Heart right ventricle (tissue), 16 donors: ENCODE results near the gene ALG5. TPM values are rescaled to one million over a fixed set of nuclear protein-coding genes. Genes with fewer than 3 reads are reported as not detected.

Source experiments
- ATAC-seq, 8 donors: fragments of 200-7000 bp; cut with Tn5 transposase; one replicate each; pipeline ENCODE4 v1.9.1; 2020; ENCODE audit warnings: mild to moderate bottlenecking in 8 of 8, moderate library complexity in 8 of 8, moderate number of reproducible peaks in 1 of 8
- DNase-seq, 2 donors: peaks; one replicate each; pipeline ENCODE4 v3.0.0-alpha.2; 2020
- H3K27ac ChIP-seq, 10 donors: fragments of 200-600 bp; sonication (generic) in 2 of 10; one replicate each; pipeline versions ENCODE4 v1.5.0 to v1.8.0; 2020 to 2022; ENCODE audit warnings: mild to moderate bottlenecking in 3 of 10
- H3K27me3 ChIP-seq, 7 donors: fragments of 200-600 bp; one replicate each; pipeline ENCODE4 v1.8.0; 2021 to 2022; ENCODE audit warnings: mild to moderate bottlenecking in 2 of 7
- H3K36me3 ChIP-seq, 9 donors: fragments of 200-600 bp; sonication (generic) in 1 of 9; one replicate each; pipeline versions ENCODE4 v1.5.0 to v1.8.0; 2020 to 2022; ENCODE audit warnings: mild to moderate bottlenecking in 2 of 9
- H3K4me1 ChIP-seq, 9 donors: fragments of 200-600 bp; sonication (generic) in 1 of 9; one replicate each; pipeline versions ENCODE4 v1.5.0 to v1.8.0; 2020 to 2022; ENCODE audit warnings: mild to moderate bottlenecking in 4 of 9
- H3K4me3 ChIP-seq, 10 donors: fragments of 200-600 bp; sonication (generic) in 2 of 10; one replicate each; pipeline versions ENCODE4 v1.5.0 to v1.8.0; 2020 to 2022; ENCODE audit warnings: mild to moderate bottlenecking in 7 of 10, moderate library complexity in 2 of 10
- H3K9me3 ChIP-seq, 11 donors: fragments of 200-600 bp in 10 of 11; sonication (generic) in 2 of 11; one replicate each; pipeline versions ENCODE4 v1.5.0 to v1.8.0; 2013 to 2022; ENCODE audit warnings: mild to moderate bottlenecking in 2 of 11, control low read depth in 1 of 11, moderate library complexity in 1 of 11
- WGBS, 2 donors: extraction: QIAGEN DNeasy Blood & Tissue Kit; methylation state at CpG; one replicate each; pipeline ENCODE4 v1.1.7; 2013; ENCODE audit warnings: inconsistent platforms in 1 of 2; 5-methylcytosine and 5-hydroxymethylcytosine counted together
- intact Hi-C, 10 donors: fragments of 100-400 bp; cut with DNase I; formaldehyde crosslinking; loops; one replicate each; pipeline versions ENCODE4 v1.11.1 to v1.14.2; 2022
- long read RNA-seq, 3 donors: library from polyadenylated mRNA; unstranded; transcript quantifications; one replicate each; pipeline ENCODE4 v2.0.0, GENCODE V29; 2020 to 2021
- polyA plus RNA-seq, 2 donors: library from polyadenylated mRNA; stranded (reverse); fragments of 200-250 nt; gene quantifications; one replicate each; pipeline ENCODE4 v1.2.3, GENCODE V29; 2013
- total RNA-seq, 10 donors: library from RNA; stranded (reverse); fragmentation: NEBNext Ultra II Directional in 3 of 10; extraction: Animal tissue kit (Norgen Biotek cat#: 25700) in 3 of 10; gene quantifications; one replicate each; pipeline versions ENCODE4 v1.2.1 to v1.2.4, GENCODE V29; 2021 to 2023
- TF ChIP-seq, protein P1 (sequence below), 9 donors: fragments of 200-600 bp; sonication (generic) in 2 of 9; IDR thresholded peaks; one replicate each; pipeline versions ENCODE4 v1.5.0 to v1.8.0; 2021 to 2022; ENCODE audit warnings: antibody characterized with exemption in 9 of 9, mild to moderate bottlenecking in 5 of 9, moderate library complexity in 1 of 9
- donor health status: Arrhythmogenic right ventricular cardiomyopathy.
- donor health status: ischemic (EF 13 %, LVEDD 7.1; RV severe dilation, severe dysfunction).
- donor health status: healthy with polysubstance abuse.
- donor health status: DM: no; HTN: yes; CAD: no.
- donor health status: DM: no; HTN: no; CAD: no.
- donor health status: ischemic (EF 25% LVEDD 6.9; RV normal size, moderate dysfunction).
- donor health status: ischemic (EF 25% LVEDD 5.7; RV mildly dilated, moderate dysfunction).
- donor health status: healthy.
- donor health status: DM: yes; HTN: yes; CAD: no.
- donor health status: Ischemic cardiomyopathy.
- donor health status: ischemic (EF 35%, LVEDD 5.7; RV mildly dilated, moderate dysfunction).
- donor health status: nonischemic (EF 11% LVEDD 7.7; RV severe dilation, severe dysfunction).
- donor health status: DM: yes; HTN: yes; CAD: no.
- donor health status: PGD.
- donor health status: ischemic (EF 29% LVEDD 5.4; RV normal size, mild dysfunction).
- donor health status: nonischemic (EF 23%, LVEDD 6.1; RV moderate dilation, normal function).

ALG5 gene, protein sequence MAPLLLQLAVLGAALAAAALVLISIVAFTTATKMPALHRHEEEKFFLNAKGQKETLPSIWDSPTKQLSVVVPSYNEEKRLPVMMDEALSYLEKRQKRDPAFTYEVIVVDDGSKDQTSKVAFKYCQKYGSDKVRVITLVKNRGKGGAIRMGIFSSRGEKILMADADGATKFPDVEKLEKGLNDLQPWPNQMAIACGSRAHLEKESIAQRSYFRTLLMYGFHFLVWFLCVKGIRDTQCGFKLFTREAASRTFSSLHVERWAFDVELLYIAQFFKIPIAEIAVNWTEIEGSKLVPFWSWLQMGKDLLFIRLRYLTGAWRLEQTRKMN
- total RNA-seq: 10 to 100 TPM in 4 of 10 donors, 1 to 10 TPM in 6; 7.3 to 17.5 (median 9.5) TPM
- polyA plus RNA-seq: 10 to 100 TPM; 18.1 to 29.6 TPM
- long read RNA-seq, donor 1, transcript ALG5-201 (10 exons, 1,154 nt): major isoform, 16 of 21 reads
- long read RNA-seq, donor 1, partial matches to known transcripts: 0 of 21 reads
- long read RNA-seq, donor 1, other reads (novel, unspliced or antisense): 5 of 21 reads
- long read RNA-seq, donor 2, transcript ALG5-201 (10 exons, 1,154 nt): major isoform, 13 of 15 reads
- long read RNA-seq, donor 2, partial matches to known transcripts: 0 of 15 reads
- long read RNA-seq, donor 2, other reads (novel, unspliced or antisense): 2 of 15 reads
- long read RNA-seq, donor 3, transcript ALG5-201 (10 exons, 1,154 nt): major isoform, 25 of 33 reads
- long read RNA-seq, donor 3, partial matches to known transcripts: 1 of 33 reads
- long read RNA-seq, donor 3, other reads (novel, unspliced or antisense): 7 of 33 reads

DNA sequence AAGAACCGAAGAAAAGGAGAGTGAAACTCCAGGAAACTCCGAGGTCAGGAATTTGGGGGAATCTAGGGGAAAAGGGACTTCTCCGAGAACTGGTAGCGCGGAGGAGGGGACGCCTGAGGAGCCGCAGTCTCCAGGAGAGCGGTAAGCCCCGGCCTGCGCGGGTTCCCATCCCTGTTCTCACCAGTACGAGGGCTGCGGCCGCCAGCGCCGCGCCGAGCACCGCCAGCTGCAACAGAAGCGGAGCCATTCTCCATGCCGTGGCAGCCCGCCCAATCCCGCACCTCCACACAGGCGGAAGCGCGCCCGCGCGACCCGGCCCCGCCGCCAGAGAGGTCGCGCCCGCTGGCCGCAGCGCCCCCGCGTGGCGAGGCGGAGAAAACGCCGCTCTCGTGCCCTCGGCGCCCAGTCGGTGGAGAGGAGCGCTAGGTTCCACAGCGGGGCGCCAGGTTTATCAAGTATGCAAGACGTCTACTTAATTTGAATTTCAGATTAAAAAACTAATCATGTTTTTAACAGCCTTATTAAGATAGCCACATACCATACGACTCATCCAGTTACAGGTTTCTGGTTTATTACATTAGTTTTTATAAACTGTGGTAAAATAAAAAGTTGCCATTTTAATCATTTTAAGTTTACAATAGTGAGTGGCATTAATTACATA, at the start of gene ALG5:
TSS of gene ALG5 (minus strand) at position 287 of the 661 bp plus-strand sequence. CDS start at position 247, 40 bp downstream.
- Histone ChIP-seq H3K9me3 (no peaks in the 10 kb centered on the region), H3K27me3 (no peaks in the 10 kb centered on the region), H3K36me3 (peaks cover 0 to 35% (median 14%) of the 10 kb centered on the region in 9 donors), H3K27ac (peak within 1 kb of the TSS; percentile 91 to 99 (median 98)), H3K4me1 (peaks cover 6 to 29% (median 25%) of the 10 kb centered on the region in 9 donors), H3K4me3 (peak within 1 kb of the TSS; percentile 85 to 95 (median 90))
- peak; percentile 90 to 93 for DNase-seq
- intact Hi-C loops: no loop called here
- WGBS, 2 donors: 0% methylated on average over 52 of the region's 52 CpGs
- peak; percentile 87 to 93 (median 90) for ATAC-seq
- TF ChIP-seq, protein P1, sequence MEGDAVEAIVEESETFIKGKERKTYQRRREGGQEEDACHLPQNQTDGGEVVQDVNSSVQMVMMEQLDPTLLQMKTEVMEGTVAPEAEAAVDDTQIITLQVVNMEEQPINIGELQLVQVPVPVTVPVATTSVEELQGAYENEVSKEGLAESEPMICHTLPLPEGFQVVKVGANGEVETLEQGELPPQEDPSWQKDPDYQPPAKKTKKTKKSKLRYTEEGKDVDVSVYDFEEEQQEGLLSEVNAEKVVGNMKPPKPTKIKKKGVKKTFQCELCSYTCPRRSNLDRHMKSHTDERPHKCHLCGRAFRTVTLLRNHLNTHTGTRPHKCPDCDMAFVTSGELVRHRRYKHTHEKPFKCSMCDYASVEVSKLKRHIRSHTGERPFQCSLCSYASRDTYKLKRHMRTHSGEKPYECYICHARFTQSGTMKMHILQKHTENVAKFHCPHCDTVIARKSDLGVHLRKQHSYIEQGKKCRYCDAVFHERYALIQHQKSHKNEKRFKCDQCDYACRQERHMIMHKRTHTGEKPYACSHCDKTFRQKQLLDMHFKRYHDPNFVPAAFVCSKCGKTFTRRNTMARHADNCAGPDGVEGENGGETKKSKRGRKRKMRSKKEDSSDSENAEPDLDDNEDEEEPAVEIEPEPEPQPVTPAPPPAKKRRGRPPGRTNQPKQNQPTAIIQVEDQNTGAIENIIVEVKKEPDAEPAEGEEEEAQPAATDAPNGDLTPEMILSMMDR (IDR thresholded peaks at IDR 0.05): peak; percentile 91 to 100 (median 98)

DNA sequence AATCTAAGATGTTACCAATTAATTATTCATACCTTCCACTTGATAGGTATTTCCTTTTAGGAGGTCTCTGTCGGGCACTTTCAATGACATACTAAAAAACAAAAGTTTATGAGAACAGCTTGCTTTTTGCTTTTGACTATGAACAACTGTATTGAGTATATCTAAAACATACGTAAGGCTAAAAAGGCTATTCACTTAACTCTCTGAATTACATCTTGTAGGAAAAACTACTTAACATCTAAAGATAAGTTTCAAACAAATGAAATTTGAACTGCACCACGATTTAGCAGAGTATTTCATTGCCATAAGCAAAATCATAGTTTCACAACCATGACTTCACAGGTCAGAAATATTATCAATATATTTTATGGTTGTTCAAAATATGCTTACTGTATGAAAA, 48.7 kb upstream of the ALG5 start:
- Histone ChIP-seq H3K4me1 (peaks cover 0 to 8% (median 0%) of the 10 kb centered on the region in 9 donors), H3K27me3 (no peaks in the 10 kb centered on the region), H3K4me3 (no peak overlapping the region), H3K36me3 (peaks cover 0 to 86% (median 26%) of the 10 kb centered on the region in 9 donors), H3K9me3 (peaks cover 0 to 5% (median 0%) of the 10 kb centered on the region in 11 donors), H3K27ac (no peak overlapping the region)
- TF ChIP-seq, protein P1 (IDR thresholded peaks at IDR 0.05): no peak
- intact Hi-C loops: loop anchor here in 1 of 10 donors (5.0 kb wide), 1 partner anchor 36 kb away; no protein-coding TSS in a partner anchor
- ATAC-seq (no peak), DNase-seq (no peak)
- WGBS, 2 donors: 90 to 94% methylated on average over 3 of the region's 3 CpGs

DNA sequence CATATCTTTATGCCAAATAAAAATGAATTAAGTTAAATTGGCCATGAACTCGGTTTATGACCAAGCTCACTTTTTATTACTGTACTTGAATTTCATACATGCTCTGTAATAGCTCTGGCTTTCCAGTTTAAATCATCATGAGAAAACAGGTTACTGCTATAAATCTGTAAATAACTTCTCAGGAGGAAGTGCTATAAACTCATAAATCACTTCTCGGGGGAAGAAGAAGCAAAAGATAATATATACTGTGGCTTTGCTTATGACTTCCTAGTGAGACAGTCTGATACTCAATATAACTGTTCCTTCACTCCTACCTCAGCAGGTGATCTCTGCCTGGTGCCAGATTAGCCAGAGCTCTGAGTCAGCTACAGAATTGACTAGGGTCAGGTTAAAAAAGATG, 47.9 kb upstream of the ALG5 start:
- no peak overlapping the region for H3K4me3 ChIP-seq
- intact Hi-C loops: loop anchor here in 1 of 10 donors (5.0 kb wide), 1 partner anchor 35 kb away; no protein-coding TSS in a partner anchor
- H3K36me3 ChIP-seq: peaks cover 0 to 91% (median 33%) of the 10 kb centered on the region in 9 donors
- no peaks in the 10 kb centered on the region for H3K9me3 ChIP-seq
- H3K4me1 ChIP-seq: peaks cover 0 to 8% (median 0%) of the 10 kb centered on the region in 9 donors
- TF ChIP-seq, protein P1 (IDR thresholded peaks at IDR 0.05): no peak
- 89 to 93% methylated on average over 2 of the region's 2 CpGs for WGBS, 2 donors
- ATAC-seq (no peak), DNase-seq (no peak)
- no peak overlapping the region for H3K27ac ChIP-seq
- H3K27me3 ChIP-seq: no peaks in the 10 kb centered on the region

DNA sequence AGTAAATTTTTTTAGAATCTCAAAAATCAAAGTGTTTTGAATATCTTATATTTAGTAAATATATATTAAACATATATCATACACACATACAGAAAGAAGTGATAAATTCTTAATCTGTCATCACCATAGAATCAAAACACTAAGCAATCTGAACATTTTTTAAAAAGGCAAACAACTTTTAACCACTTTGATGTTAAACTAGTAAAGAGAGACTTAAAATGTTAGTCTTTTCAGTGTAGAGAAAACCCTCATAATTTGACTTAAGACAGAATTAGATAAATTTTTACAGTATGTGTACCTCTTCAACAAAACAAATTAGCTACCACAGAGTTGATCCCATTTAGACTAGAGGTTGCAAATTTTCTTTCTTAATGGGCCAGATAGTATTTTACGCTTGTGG, 46.9 kb upstream of the ALG5 start:
- Histone ChIP-seq H3K27ac (no peak overlapping the region), H3K4me3 (no peak overlapping the region), H3K4me1 (peaks cover 0 to 8% (median 0%) of the 10 kb centered on the region in 9 donors), H3K36me3 (peaks cover 0 to 99% (median 42%) of the 10 kb centered on the region in 9 donors), H3K9me3 (no peaks in the 10 kb centered on the region), H3K27me3 (no peaks in the 10 kb centered on the region)
- DNase-seq (no peak), ATAC-seq (no peak)
- TF ChIP-seq, protein P1 (IDR thresholded peaks at IDR 0.05): no peak
- 98 to 100% methylated on average over 1 of the region's 1 CpG for WGBS, 2 donors
- intact Hi-C loops: loop anchor here in 1 of 10 donors (5.0 kb wide), 1 partner anchor 34 kb away; no protein-coding TSS in a partner anchor
